HS-5 (cell line): Measurements from ENCODE around the gene SSTR4.

Experiments used
- DNase-seq: peaks from one replicate; pipeline ENCODE4 v3.0.0-alpha.2; 2012; ENCODE audit warnings: low read depth

Gene SSTR4

GRCh38 chr20:23066772-23067171, 31.7 kb downstream of the SSTR4 start:
- DNase-seq: no peak

- no peak for DNase-seq
Observed at GRCh38 chr20:23068283-23068682, 33.2 kb downstream of the SSTR4 start.

- no peak for DNase-seq
Observed at GRCh38 chr20:23069108-23069507, 34.0 kb downstream of the SSTR4 start.

GRCh38 chr20:23071398-23071797, 36.3 kb downstream of the SSTR4 start:
- DNase-seq: no peak

GRCh38 chr20:23071996-23072395, 36.9 kb downstream of the SSTR4 start:
- no peak for DNase-seq

GRCh38 chr20:23072892-23073586, 37.9 kb downstream of the SSTR4 start:
- no peak for DNase-seq

- no peak for DNase-seq
Observed at GRCh38 chr20:23074052-23074451, 38.9 kb downstream of the SSTR4 start.

GRCh38 chr20:23077277-23077676, 42.2 kb downstream of the SSTR4 start:
- DNase-seq: no peak

GRCh38 chr20:23078351-23079015, 43.4 kb downstream of the SSTR4 start:
- DNase-seq: no peak

- no peak for DNase-seq
Observed at GRCh38 chr20:23079016-23079351, 43.9 kb downstream of the SSTR4 start.

GRCh38 chr20:23079926-23080325, 44.8 kb downstream of the SSTR4 start:
- no peak for DNase-seq

GRCh38 chr20:23080521-23080920, 45.4 kb downstream of the SSTR4 start:
- DNase-seq: no peak

GRCh38 chr20:23081263-23081819, 46.2 kb downstream of the SSTR4 start:
- no peak for DNase-seq

- no peak for DNase-seq
Observed at GRCh38 chr20:23082846-23083552, 47.9 kb downstream of the SSTR4 start.

GRCh38 chr20:23083553-23084220, 48.6 kb downstream of the SSTR4 start:
- no peak for DNase-seq

GRCh38 chr20:23084282-23084844, 49.3 kb downstream of the SSTR4 start:
- no peak for DNase-seq

GRCh38 chr20:23084845-23085365, 49.8 kb downstream of the SSTR4 start:
- DNase-seq: no peak

GRCh38 chr20:23085436-23086055, 50.4 kb downstream of the SSTR4 start:
- DNase-seq: no peak

GRCh38 chr20:23086056-23086566, 51.0 kb downstream of the SSTR4 start, which contains the start of gene CD93:
Gene CD93 (minus strand): TSS chr20:23086324. CDS start chr20:23086192, 132 bp downstream.
- no peak for DNase-seq

- DNase-seq: no peak
Observed at GRCh38 chr20:23086931-23087411, 51.9 kb downstream of the SSTR4 start.
